Muscle of back (tissue), 11 donors: ENCODE measurements around the gene GALR2. TPM values are rescaled to one million over a fixed set of nuclear protein-coding genes. Genes with fewer than 3 reads are reported as not detected.

ENCODE experiments used
- DNase-seq, 3 donors: peaks; one replicate each; pipeline versions ENCODE4 v3.0.0 to v3.0.0-alpha.2; 2013
- polyA plus RNA-seq, 10 donors: library from polyadenylated mRNA; unstranded; fragments of 120-200 nt; gene quantifications; one replicate each; pipeline ENCODE4 v1.2.1, GENCODE V29; 2013; ENCODE audit not compliant: insufficient read length in 10 of 10

GALR2 gene
- polyA plus RNA-seq, 10 donors = not detected

- DNase-seq = no peak
Observed at GRCh38 chr17:76124582-76125390, 50.2 kb downstream of the GALR2 start.

GRCh38 chr17:76125391-76125675 is 50.8 kb downstream of the GALR2 start:
- no peak for DNase-seq

- DNase-seq = no peak
Observed at GRCh38 chr17:76125922-76126321, 51.3 kb downstream of the GALR2 start.

Other genes with a start within 250 kb of the GALR2 start
- gene UNC13D, start 230.4 kb upstream of the GALR2 start, polyA plus RNA-seq = 1 to 10 TPM; 2.5 to 6.8 (median 4.3) TPM
- 10 to 100 TPM; 46.3 to 57.8 (median 51.4) TPM for gene WBP2, start 219.4 kb upstream of the GALR2 start, polyA plus RNA-seq
- 10 to 100 TPM; 15.3 to 27.2 (median 21.3) TPM for gene TRIM47, start 196.2 kb upstream of the GALR2 start, polyA plus RNA-seq
- 10 to 100 TPM in 9 of 10 donors, 1 to 10 TPM in 1; 9.2 to 20.8 (median 13.9) TPM for gene TRIM65, start 177.8 kb upstream of the GALR2 start, polyA plus RNA-seq
- gene MRPL38, start 169.9 kb upstream of the GALR2 start, polyA plus RNA-seq = 10 to 100 TPM; 52.9 to 67.8 (median 63.9) TPM
- 1 to 10 TPM; 3.1 to 7.9 (median 6.2) TPM for gene FBF1, start 133.7 kb upstream of the GALR2 start, polyA plus RNA-seq
- 10 to 100 TPM; 14.2 to 22.4 (median 18.5) TPM for gene ACOX1, start 95.6 kb upstream of the GALR2 start, polyA plus RNA-seq
- 10 to 100 TPM in 9 of 10 donors, 1 to 10 TPM in 1; 8.5 to 20.2 (median 14.0) TPM for gene TEN1, start 95.5 kb upstream of the GALR2 start, polyA plus RNA-seq
- 10 to 100 TPM in 1 of 10 donors, 1 to 10 TPM in 9; 3.9 to 12.1 (median 7.1) TPM for gene CDK3, start 73.9 kb upstream of the GALR2 start, polyA plus RNA-seq
- gene EVPL, start 47.5 kb upstream of the GALR2 start, polyA plus RNA-seq = 10 to 100 TPM in 2 of 10 donors, under 1 TPM in 7, not detected in 1; 0.11 to 12.4 (median 0.18) TPM
- gene SRP68, start 2.3 kb upstream of the GALR2 start, polyA plus RNA-seq = 10 to 100 TPM; 62.0 to 92.5 (median 78.8) TPM
- 10 to 100 TPM in 3 of 10 donors, 1 to 10 TPM in 7; 1.7 to 17.8 (median 6.9) TPM for gene ZACN, start 4.4 kb downstream of the GALR2 start, polyA plus RNA-seq
- gene EXOC7, start 29.0 kb downstream of the GALR2 start, polyA plus RNA-seq = 100 to 1,000 TPM in 1 of 10 donors, 10 to 100 TPM in 9; 63.9 to 103 (median 82.0) TPM
- gene FOXJ1, start 66.5 kb downstream of the GALR2 start, polyA plus RNA-seq = under 1 TPM in 7 of 10 donors, not detected in 3; 0.05 to 0.41 (median 0.12) TPM
- gene RNF157, start 165.7 kb downstream of the GALR2 start, polyA plus RNA-seq = 10 to 100 TPM in 5 of 10 donors, 1 to 10 TPM in 5; 5.6 to 15.7 (median 9.8) TPM
- 10 to 100 TPM; 11.9 to 20.7 (median 16.8) TPM for gene UBALD2, start 190.6 kb downstream of the GALR2 start, polyA plus RNA-seq
- gene QRICH2, start 233.5 kb downstream of the GALR2 start, polyA plus RNA-seq = 1 to 10 TPM; 2.1 to 4.7 (median 3.4) TPM